SK-N-SH (cell line): ENCODE data around the gene C21orf91. TPM values are rescaled to one million over a fixed set of nuclear protein-coding genes. Genes with fewer than 3 reads are reported as not detected.

Experiments
- CTCF ChIA-PET: fragments of 300-600, 350-600 bp; formaldehyde crosslinking; extraction: SDS; loops from one replicate; lab custom pipeline; 2021; lab: Yijun Ruan, JAX
- POLR2A ChIA-PET: fragments of 350-600 bp; sonication (Branson Sonifier 250); formaldehyde crosslinking; extraction: SDS; loops from one replicate; lab custom pipeline; 2020; ENCODE audit warnings: antibody characterized with exemption, inconsistent platforms; lab: Yijun Ruan, JAX
- DNase-seq: peaks from one replicate; pipeline ENCODE4 v3.0.0; 2012
- H2AFZ ChIP-seq: fragments of 200-600 bp; sonication (generic); 2 replicates; pipeline ENCODE4 v1.8.1; 2016; ENCODE audit warnings: antibody characterized with exemption, mild to moderate bottlenecking, low read depth
- H3F3A ChIP-seq: fragments of 200-600 bp; sonication (generic); replicated peaks from 2 replicates; pipeline ENCODE3; 2016; ENCODE audit warnings: antibody characterized with exemption, mild to moderate bottlenecking; ENCODE audit not compliant: insufficient read depth
- H3K27ac ChIP-seq, 2 experiments: fragments of 200-500 bp in 1 of 2; fragments of 200-600 bp in 1 of 2; sonication (Bioruptor generic) in 1 of 2; sonication (generic), shearing (Covaris generic) in 1 of 2; 2 replicates each; pipeline versions ENCODE4 v1.5.1 to v1.6.1; 2014 to 2016; ENCODE audit warnings: low read depth in 2 of 2, inconsistent platforms in 1 of 2, low read length in 1 of 2, mild to moderate bottlenecking in 1 of 2, mixed read lengths in 1 of 2
- H3K27me3 ChIP-seq: fragments of 200-600 bp; sonication (generic), shearing (Covaris generic); 2 replicates; pipeline ENCODE4 v1.6.1; 2016; ENCODE audit warnings: mixed run types; ENCODE audit not compliant: insufficient read depth
- H3K36me3 ChIP-seq, 2 experiments: fragments of 200-500 bp in 1 of 2; fragments of 200-600 bp in 1 of 2; sonication (Bioruptor generic) in 1 of 2; sonication (generic) in 1 of 2; replicated peaks in 1 of 2; 2 replicates each; pipeline versions ENCODE3 to v1.5.1; 2014 to 2016; ENCODE audit warnings: low read length in 1 of 2, mild to moderate bottlenecking in 1 of 2; ENCODE audit not compliant: insufficient read depth in 2 of 2, control insufficient read depth in 1 of 2
- H3K4me1 ChIP-seq, 2 experiments: fragments of 200-500 bp in 1 of 2; fragments of 200-600 bp in 1 of 2; sonication (Bioruptor generic) in 1 of 2; sonication (generic), shearing (Covaris generic) in 1 of 2; 2 replicates each; pipeline versions ENCODE4 v1.5.1 to v1.6.1; 2014 to 2016; ENCODE audit warnings: low read depth in 1 of 2, low read length in 1 of 2, mixed run types in 1 of 2; ENCODE audit not compliant: insufficient read depth in 2 of 2, control insufficient read depth in 1 of 2
- H3K4me2 ChIP-seq: fragments of 200-600 bp; sonication (generic), shearing (Covaris generic); 2 replicates; pipeline ENCODE4 v1.6.1; 2017; ENCODE audit warnings: mixed run types
- H3K4me3 ChIP-seq, 2 experiments: fragments of 200-500 bp in 1 of 2; fragments of 200-600 bp in 1 of 2; sonication (Bioruptor generic) in 1 of 2; sonication (generic), shearing (Covaris generic) in 1 of 2; 2 replicates each; pipeline versions ENCODE4 v1.5.1 to v1.8.1; 2014 to 2016; ENCODE audit warnings: low read depth in 2 of 2, inconsistent platforms in 1 of 2, low read length in 1 of 2, mild to moderate bottlenecking in 1 of 2, mixed read lengths in 1 of 2, moderate library complexity in 1 of 2
- H3K79me2 ChIP-seq: fragments of 200-600 bp; sonication (generic); 2 replicates; pipeline ENCODE4 v1.8.1; 2017; ENCODE audit warnings: mild to moderate bottlenecking; ENCODE audit not compliant: insufficient read depth
- H3K9ac ChIP-seq: fragments of 200-600 bp; sonication (generic); 2 replicates; pipeline ENCODE4 v1.6.1; 2017; ENCODE audit warnings: mixed run types
- H3K9me2 ChIP-seq: fragments of 200-600 bp; sonication (generic); 2 replicates; pipeline ENCODE4 v1.6.1; 2017; ENCODE audit warnings: mixed run types
- H3K9me3 ChIP-seq: fragments of 200-600 bp; sonication (generic); 2 replicates; pipeline ENCODE4 v1.6.1; 2017; ENCODE audit warnings: mixed run types, mild to moderate bottlenecking, moderate library complexity
- H4K20me1 ChIP-seq: fragments of 200-600 bp; sonication (generic); 2 replicates; pipeline ENCODE4 v1.6.1; 2017; ENCODE audit warnings: mild to moderate bottlenecking, mixed run types; ENCODE audit not compliant: insufficient read depth
- CTCF ChIP-seq: fragments of 200-600 bp; sonication (generic); IDR thresholded peaks from 2 replicates; pipeline ENCODE4 v1.6.1; 2017; ENCODE audit warnings: antibody characterized with exemption, mild to moderate bottlenecking, moderate library complexity
- ELF1 ChIP-seq: IDR thresholded peaks from 2 replicates; pipeline ENCODE4 v1.4.0; 2012
- FOSL2 ChIP-seq: IDR thresholded peaks from 2 replicates; pipeline ENCODE4 v1.4.0; 2012; ENCODE audit warnings: low read depth, mild to moderate bottlenecking, moderate library complexity, borderline replicate concordance
- GATA2 ChIP-seq: sonication (generic); formaldehyde crosslinking; IDR thresholded peaks from 2 replicates; pipeline ENCODE4 v1.5.0; 2020; ENCODE audit warnings: mild to moderate bottlenecking, missing genetic modification reagents
- JUND ChIP-seq: IDR thresholded peaks from 2 replicates; pipeline ENCODE4 v1.4.0; 2012
- MAX ChIP-seq: IDR thresholded peaks from 2 replicates; pipeline ENCODE4 v1.4.0; 2012; ENCODE audit warnings: low read depth
- NFIC ChIP-seq: IDR thresholded peaks from 2 replicates; pipeline ENCODE4 v1.4.0; 2012; ENCODE audit warnings: borderline replicate concordance
- NRF1 ChIP-seq: IDR thresholded peaks from 2 replicates; pipeline ENCODE4 v1.6.1; 2012; ENCODE audit warnings: low read depth, mild to moderate bottlenecking, low read length
- PBX3 ChIP-seq: IDR thresholded peaks from 2 replicates; pipeline ENCODE4; 2012
- RCOR1 ChIP-seq: fragments of 150-350 bp; IDR thresholded peaks from 2 replicates; pipeline ENCODE4 v1.6.1; 2017; ENCODE audit warnings: antibody characterized with exemption, low read length
- REST ChIP-seq: IDR thresholded peaks from 2 replicates; pipeline ENCODE4 v1.6.1; 2012; ENCODE audit warnings: mild to moderate bottlenecking, low read depth, low read length, moderate library complexity
- RXRA ChIP-seq: IDR thresholded peaks from 2 replicates; pipeline ENCODE4 v1.4.0; 2012; ENCODE audit warnings: low read depth, mild to moderate bottlenecking, borderline replicate concordance
- SMC3 ChIP-seq: IDR thresholded peaks from 2 replicates; pipeline ENCODE4 v1.6.1; 2012; ENCODE audit warnings: low read depth, low read length, improper control_type of control experiment
- USF1 ChIP-seq: IDR thresholded peaks from 2 replicates; pipeline ENCODE4 v1.4.0; 2012; ENCODE audit warnings: low read depth, borderline replicate concordance
- ZBTB33 ChIP-seq: IDR thresholded peaks from 2 replicates; pipeline ENCODE4 v1.4.0; 2012; ENCODE audit warnings: low read depth, borderline replicate concordance
- WGBS: methylation state at CpG from one replicate; pipeline ENCODE4 v1.1.6; 2017; ENCODE audit warnings: low lambda C conversion rate; 5-methylcytosine and 5-hydroxymethylcytosine counted together
- polyA plus RNA-seq, 3 experiments: library from polyadenylated mRNA; depleted of rRNA; stranded (reverse); fragments of >200 nt; gene quantifications; 2 replicates each; pipeline ENCODE4 v1.2.3, GENCODE V29; 2012

Gene C21orf91
- polyA plus RNA-seq, 1 of the 3 experiments (the other 2 are of a cell fraction) = 2.2 TPM

- TF ChIP-seq FOSL2 (no peak), ELF1 (no peak), RCOR1 (no peak), GATA2 (CRISPR knock-in tag) (no peak), RXRA (no peak), ZBTB33 (no peak), PBX3 (no peak), MAX (no peak)
- Histone ChIP-seq H3K4me1 (no peaks in the 10 kb centered on the region), H3K9ac (no peak overlapping the region), H4K20me1 (no peaks in the 10 kb centered on the region), H3K27me3 (no peaks in the 10 kb centered on the region), H3K36me3 (peaks cover 2 to 13% of the 10 kb centered on the region in 2 experiments), H3K9me3 (0 out of 2 replicates have a peak, but pooled peaks cover 3% of the 10 kb centered on the region), H3K27ac (no peak overlapping the region), H3K9me2 (no peaks in the 10 kb centered on the region), H3K4me3 (no peak overlapping the region), H2AFZ (no peak overlapping the region), H3K4me2 (no peak overlapping the region), H3K79me2 (no peaks in the 10 kb centered on the region), H3F3A (no peaks in the 10 kb centered on the region)
- ChIA-PET POLR2A (no interaction called here), CTCF (no interaction called here)
- no peak for DNase-seq
- WGBS = 92% methylated on average over 2 of the region's 2 CpGs
These were observed 32.3 kb downstream of the C21orf91 start for GRCh38 chr21:17786851-17787181.

GRCh38 chr21:17786071-17786850 is 32.9 kb downstream of the C21orf91 start:
- Histone ChIP-seq H3K4me3 (no peak overlapping the region), H3K9me2 (no peaks in the 10 kb centered on the region), H3K9ac (no peak overlapping the region), H3K36me3 (peaks cover 0 to 13% of the 10 kb centered on the region in 2 experiments), H3F3A (no peaks in the 10 kb centered on the region), H3K9me3 (0 out of 2 replicates have a peak, but pooled peaks cover 3% of the 10 kb centered on the region), H3K27ac (no peak overlapping the region), H4K20me1 (no peaks in the 10 kb centered on the region), H3K4me2 (no peak overlapping the region), H3K27me3 (no peaks in the 10 kb centered on the region), H3K79me2 (no peaks in the 10 kb centered on the region), H2AFZ (no peak overlapping the region), H3K4me1 (no peaks in the 10 kb centered on the region)
- no peak for DNase-seq
- ChIA-PET CTCF (no interaction called here), POLR2A (no interaction called here)
- WGBS = 84% methylated on average over 8 of the region's 8 CpGs
- TF ChIP-seq NRF1 (no peak), NFIC (no peak), CTCF (no peak), REST (no peak), SMC3 (no peak), ZBTB33 (no peak), USF1 (no peak), JUND (no peak)
